HepG2 (cell line): ENCODE measurements around the gene SLC7A8. TPM values are rescaled to one million over a fixed set of nuclear protein-coding genes. Genes with fewer than 3 reads are reported as not detected.

ENCODE experiments used
- ARID4A ChIP-seq: sonication (generic); formaldehyde crosslinking; IDR thresholded peaks from 2 replicates; pipeline ENCODE4 v1.5.0; 2020; ENCODE audit warnings: mild to moderate bottlenecking, missing genetic modification reagents, borderline replicate concordance
- DRAP1 ChIP-seq: IDR thresholded peaks from 2 replicates; pipeline ENCODE4 v1.6.1; 2016; ENCODE audit warnings: missing genetic modification reagents, missing compliant biosample characterization
- FOXC1 ChIP-seq: sonication (generic); formaldehyde crosslinking; IDR thresholded peaks from 2 replicates; pipeline ENCODE4 v1.8.0; 2022; ENCODE audit warnings: mild to moderate bottlenecking, missing genetic modification reagents, borderline replicate concordance
- FOXM1 ChIP-seq: sonication (generic); formaldehyde crosslinking; IDR thresholded peaks from 2 replicates; pipeline ENCODE4 v1.5.0; 2020; ENCODE audit warnings: missing genetic modification reagents
- FOXP1 ChIP-seq, 2 experiments: fragments of 450-650 bp in 1 of 2; IDR thresholded peaks; 2 replicates each; pipeline ENCODE4 v1.6.1; 2017 to 2018; ENCODE audit warnings: antibody characterized with exemption in 1 of 2
- JARID2 ChIP-seq: sonication (generic); formaldehyde crosslinking; IDR thresholded peaks from 2 replicates; pipeline ENCODE4 v1.8.1; 2023; ENCODE audit warnings: missing genetic modification reagents, inconsistent platforms; ENCODE audit not compliant: insufficient replicate concordance
- MAFF ChIP-seq: IDR thresholded peaks from 2 replicates; pipeline ENCODE4 v1.6.1; 2011; ENCODE audit warnings: low read depth, low read length, improper control_type of control experiment
- TFDP2 ChIP-seq: sonication (generic); formaldehyde crosslinking; IDR thresholded peaks from 2 replicates; pipeline ENCODE4 v1.4.0; 2020; ENCODE audit warnings: missing genetic modification reagents
- TRIM24 ChIP-seq: sonication (generic); formaldehyde crosslinking; IDR thresholded peaks from 2 replicates; pipeline ENCODE4 v1.8.0; 2022; ENCODE audit warnings: mild to moderate bottlenecking, missing genetic modification reagents
- ZMAT5 ChIP-seq: sonication (generic); formaldehyde crosslinking; IDR thresholded peaks from 2 replicates; pipeline ENCODE4 v1.5.0; 2020; ENCODE audit warnings: mild to moderate bottlenecking, low read depth, missing genetic modification reagents, borderline replicate concordance
- ZMYM3 ChIP-seq: sonication (generic); formaldehyde crosslinking; IDR thresholded peaks from 2 replicates; pipeline ENCODE4 v1.5.1; 2020; ENCODE audit warnings: mild to moderate bottlenecking, missing genetic modification reagents
- ZNF263 ChIP-seq: sonication (generic); formaldehyde crosslinking; IDR thresholded peaks from 2 replicates; pipeline ENCODE4 v1.4.0; 2020; ENCODE audit warnings: missing genetic modification reagents
- ZNF275 ChIP-seq: sonication (generic); formaldehyde crosslinking; IDR thresholded peaks from 2 replicates; pipeline ENCODE4 v1.8.0; 2022; ENCODE audit warnings: missing genetic modification reagents, mild to moderate bottlenecking, inconsistent platforms, borderline replicate concordance
- ZNF276 ChIP-seq: sonication (generic); formaldehyde crosslinking; IDR thresholded peaks from 2 replicates; pipeline ENCODE4 v1.4.0; 2020; ENCODE audit warnings: mild to moderate bottlenecking, low read depth, missing genetic modification reagents
- ZNF451 ChIP-seq: sonication (generic); formaldehyde crosslinking; IDR thresholded peaks from 2 replicates; pipeline ENCODE4 v1.5.0; 2020; ENCODE audit warnings: mild to moderate bottlenecking, missing genetic modification reagents
- ZNF576 ChIP-seq: sonication (generic); formaldehyde crosslinking; IDR thresholded peaks from 2 replicates; pipeline ENCODE4 v1.4.0; 2020; ENCODE audit warnings: mild to moderate bottlenecking, missing genetic modification reagents
- ZZZ3 ChIP-seq: sonication (generic); formaldehyde crosslinking; IDR thresholded peaks from 2 replicates; pipeline ENCODE4 v1.4.0; 2020; ENCODE audit warnings: missing genetic modification reagents, mild to moderate bottlenecking, borderline replicate concordance
- polyA plus RNA-seq, 8 experiments: library from polyadenylated mRNA; depleted of rRNA in 3 of 8; stranded (reverse) in 7 of 8; unstranded in 1 of 8; fragments of >200 nt; fragmentation: Illumina TruSeq in 4 of 8; extraction: Trizol in 4 of 8; gene quantifications; 2 replicates each; pipeline versions ENCODE4 v1.2.1 to v1.2.3, GENCODE V29; 2011 to 2016; ENCODE audit warnings: low read depth in 4 of 8, missing spikeins in 1 of 8, mixed read lengths in 1 of 8; ENCODE audit not compliant: insufficient read depth in 1 of 8
- total RNA-seq, 5 experiments: library from RNA; depleted of rRNA; stranded (reverse); fragments of >200 nt; fragmentation: Illumina TruSeq; extraction: Trizol; gene quantifications; 2 replicates each; pipeline ENCODE4 v1.2.3, GENCODE V29; 2016; ENCODE audit warnings: low read depth in 1 of 5

SLC7A8 gene
- total and polyA plus RNA-seq, 2 of the 13 experiments (the other 11 are each of a cell fraction or from before 2014, with no cell fraction given), result 0.25 TPM; not detected in 1

- TF ChIP-seq ARID4A (CRISPR knock-in tag) (peak; percentile 93), ZMAT5 (CRISPR knock-in tag) (no peak), TRIM24 (CRISPR knock-in tag) (no peak), TFDP2 (CRISPR knock-in tag) (peak; percentile 74; the same call in 1 of the 2 replicates), DRAP1 (CRISPR knock-in tag) (no peak; the same call in 1 of the 2 replicates), ZNF576 (CRISPR knock-in tag) (peak; percentile 93; the same call in 1 of the 2 replicates), FOXC1 (CRISPR knock-in tag) (peak; percentile 100), ZNF275 (CRISPR knock-in tag) (peak; percentile 99), MAFF (no peak), FOXM1 (CRISPR knock-in tag) (peak; percentile 90), FOXP1 (IDR thresholded peaks at IDR 0.05) (no peak), FOXP1 (CRISPR knock-in tag; IDR thresholded peaks at IDR 0.05) (peak; percentile 19; the same call in 1 of the 2 replicates), ZZZ3 (CRISPR knock-in tag) (peak; percentile 93; the same call in 1 of the 2 replicates), ZNF263 (CRISPR knock-in tag) (peak; percentile 80), ZNF451 (CRISPR knock-in tag) (peak; percentile 97), ZNF276 (peak; percentile 97), JARID2 (peak; percentile 92), ZMYM3 (peak; percentile 89)
Measured at GRCh38 chr14:23094666-23095195, 88.7 kb downstream of the SLC7A8 start, which contains the start of gene ACIN1 (continued).
